ENCODE measurements around the gene RBMS3.

RBMS3 gene

GRCh38 chr3:29919571-29919970 is 638.7 kb downstream of the RBMS3 start:
- DNase-seq (ENCODE audit: low read depth in 1 of 2, low spot score in 1 of 2), result no peak

DNA sequence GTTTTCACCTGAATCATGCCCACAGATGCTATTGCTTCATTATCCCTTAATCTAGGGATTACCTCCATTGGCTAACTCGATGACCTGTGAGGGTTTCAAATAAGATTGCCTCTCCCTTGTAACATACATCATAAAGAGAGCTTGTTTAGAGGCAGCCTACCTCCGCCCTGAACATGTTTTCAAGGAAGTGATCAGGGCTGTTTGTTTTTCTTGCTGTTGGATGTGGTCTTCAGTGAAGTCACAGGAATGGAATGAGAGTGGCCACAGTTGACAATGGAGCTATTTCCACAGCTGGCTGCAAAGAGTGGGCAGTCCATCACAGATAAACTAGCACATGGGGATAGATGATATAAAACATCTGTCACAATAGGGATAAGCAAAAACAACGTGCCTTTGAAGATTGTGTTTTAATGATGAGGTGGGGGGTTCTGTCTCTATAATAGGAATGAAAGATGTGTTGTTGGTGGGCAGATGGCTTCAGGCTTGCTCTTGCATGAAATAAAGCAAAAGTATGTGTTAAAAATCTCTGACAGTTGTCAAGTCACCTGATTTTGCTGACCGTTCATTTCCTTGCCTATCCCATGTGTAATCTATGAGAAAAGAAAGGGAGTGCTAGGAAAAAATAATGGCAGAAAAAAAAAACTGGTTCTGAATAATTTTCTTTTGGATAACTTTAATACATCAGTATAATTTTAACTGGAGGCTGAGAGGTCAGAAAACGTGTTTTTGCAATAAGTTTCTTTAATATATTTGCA is 642.3 kb downstream of the RBMS3 start:
- DNase-seq (ENCODE audit: low read depth in 1 of 2, low spot score in 1 of 2), result no peak

GRCh38 chr3:29924783-29925561 is 644.1 kb downstream of the RBMS3 start:
- DNase-seq (ENCODE audit: low read depth in 1 of 2, low spot score in 1 of 2), result no peak

DNA sequence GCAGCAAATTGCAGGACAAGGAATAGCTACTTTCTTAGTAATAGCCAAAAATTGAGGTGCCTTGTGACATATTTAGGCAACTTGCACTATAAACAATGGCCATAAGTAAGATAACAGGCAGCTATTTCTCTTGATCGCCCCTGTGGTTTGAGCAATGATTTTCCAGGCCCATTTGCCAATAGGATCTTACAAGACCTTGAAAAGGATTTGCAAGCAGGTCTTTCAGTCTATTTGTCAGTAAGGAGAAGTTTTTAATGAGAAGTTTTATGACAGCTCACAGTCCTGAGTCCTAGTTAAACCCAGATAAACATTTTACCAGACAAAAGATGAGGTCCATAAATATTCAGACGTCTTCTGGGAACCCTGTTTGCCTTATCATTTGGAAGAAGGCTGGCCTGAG is 645.5 kb downstream of the RBMS3 start:
- DNase-seq (ENCODE audit: low read depth in 1 of 2, low spot score in 1 of 2), result no peak

DNA sequence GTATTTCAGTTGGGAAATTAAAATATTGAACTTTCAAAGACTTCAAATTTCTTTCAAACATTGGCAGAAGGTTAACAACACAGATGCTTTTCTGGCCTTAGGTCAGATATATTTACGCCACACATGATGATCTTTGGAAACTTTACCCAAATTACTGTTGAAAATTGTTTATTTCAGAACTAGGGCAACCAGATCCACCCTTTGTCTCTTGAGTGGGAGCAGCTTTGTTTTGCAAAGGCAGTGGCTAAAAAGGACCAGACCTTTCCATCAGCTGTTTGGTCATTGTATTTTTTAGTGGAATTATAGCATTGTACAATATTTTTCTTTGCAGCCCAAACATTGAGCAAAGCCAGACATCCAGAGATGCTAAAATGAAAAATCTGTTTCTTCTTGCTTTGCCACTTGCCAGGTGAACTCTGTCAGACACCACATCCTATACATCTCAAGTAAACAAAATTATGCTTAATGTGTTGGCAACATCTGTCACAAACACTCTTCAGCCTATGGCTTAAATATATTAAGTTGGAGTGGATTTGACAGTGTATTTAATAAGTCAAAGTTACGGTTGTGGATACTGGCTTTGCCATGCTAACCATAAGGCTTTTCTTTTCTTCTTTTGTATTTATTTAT is 651.9 kb downstream of the RBMS3 start:
- no peak for DNase-seq (ENCODE audit: low read depth in 1 of 2, low spot score in 1 of 2)

DNA sequence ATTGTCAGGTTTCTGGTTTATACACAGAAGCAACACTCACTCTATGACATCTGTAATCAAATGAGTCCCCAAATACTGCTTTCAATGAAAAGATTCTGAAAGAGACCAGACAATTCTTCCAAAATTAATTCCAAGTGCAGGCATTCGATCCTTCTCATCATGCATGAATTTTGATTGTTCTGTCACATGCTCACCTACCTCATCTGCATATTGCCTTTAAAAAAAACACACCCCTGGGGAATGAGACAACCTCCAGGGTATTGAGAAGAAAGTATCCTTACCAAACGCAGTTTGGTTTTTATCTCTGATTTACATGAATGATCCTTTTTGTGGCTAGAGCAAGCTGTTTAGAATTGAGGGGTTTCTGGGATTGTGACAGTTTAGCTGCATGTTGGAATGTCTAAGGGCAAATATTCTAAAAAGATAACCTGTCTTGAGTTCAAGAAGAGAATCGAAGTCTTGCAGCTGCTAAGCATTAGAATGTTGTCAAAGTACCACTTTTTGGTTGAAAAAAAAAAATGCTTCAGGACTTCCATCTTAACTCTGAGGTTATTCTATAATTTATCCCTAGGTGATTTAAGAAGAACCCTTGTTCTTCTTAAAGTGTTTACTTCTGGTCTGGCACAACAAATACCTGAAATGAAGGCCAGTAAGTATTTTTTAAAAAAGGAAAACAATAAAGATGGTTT is 653.1 kb downstream of the RBMS3 start:
- no peak for DNase-seq (ENCODE audit: low read depth in 1 of 2, low spot score in 1 of 2)

DNA sequence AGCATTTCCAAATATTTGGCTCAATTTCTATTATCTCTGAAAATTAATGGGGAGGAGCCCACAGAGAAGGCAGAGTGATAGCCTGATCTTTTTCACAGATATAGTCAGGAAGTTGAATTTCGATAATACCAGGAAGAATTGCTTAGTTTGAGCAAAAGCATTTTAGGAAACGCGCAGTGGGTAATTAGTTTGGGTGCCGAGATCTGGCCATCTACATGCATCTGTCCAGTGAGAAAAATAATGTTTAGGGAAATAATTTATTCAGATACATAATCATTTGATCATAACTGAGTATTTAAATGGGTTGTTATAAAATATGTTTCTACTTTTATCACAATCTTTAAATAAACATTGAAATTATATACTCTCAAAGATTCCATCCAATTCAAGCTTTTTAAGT is 653.9 kb downstream of the RBMS3 start:
- no peak for DNase-seq (ENCODE audit: low read depth in 1 of 2, low spot score in 1 of 2)

GRCh38 chr3:29936054-29936453 is 655.2 kb downstream of the RBMS3 start:
- no peak for DNase-seq (ENCODE audit: low read depth in 1 of 2, low spot score in 1 of 2)

DNA sequence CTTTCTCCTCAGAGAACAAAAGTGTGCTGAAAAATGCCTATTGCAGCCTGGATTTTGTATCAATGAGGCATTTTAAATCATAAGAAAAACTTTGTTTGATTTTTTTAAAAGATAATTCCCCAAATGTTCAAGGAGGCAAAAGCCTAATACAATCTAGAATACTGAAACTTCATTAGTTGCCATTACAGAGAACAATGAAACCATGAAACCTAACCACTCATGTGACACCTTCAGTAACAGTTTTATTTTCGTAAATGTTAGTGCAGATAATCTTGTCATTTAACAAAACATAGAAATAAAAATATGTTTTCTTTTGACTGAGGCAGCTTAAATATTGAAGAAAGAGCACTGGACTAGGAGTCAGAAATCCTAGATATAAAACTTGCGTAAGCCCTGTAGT is 655.9 kb downstream of the RBMS3 start:
- no peak for DNase-seq (ENCODE audit: low read depth in 1 of 2, low spot score in 1 of 2)

DNA sequence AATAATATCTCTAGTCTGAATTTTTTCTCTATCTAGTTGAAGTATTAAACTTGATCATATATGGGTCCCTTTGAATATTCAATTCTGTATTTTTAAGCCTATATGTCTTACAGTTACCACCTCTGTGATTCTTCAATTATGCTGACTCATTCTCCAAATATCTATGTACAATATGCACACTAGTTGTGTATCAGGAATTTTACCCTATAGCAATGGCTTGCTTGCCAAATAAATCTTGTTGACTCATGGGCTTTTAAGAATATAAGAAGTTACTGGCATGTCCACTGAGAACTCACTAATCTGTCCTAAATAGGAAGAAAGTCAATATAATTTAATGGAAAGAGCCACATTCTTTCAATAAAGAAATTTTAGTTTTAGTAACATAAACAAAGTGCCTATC is 656.3 kb downstream of the RBMS3 start:
- DNase-seq (ENCODE audit: low read depth in 1 of 2, low spot score in 1 of 2), result no peak

- no peak for DNase-seq (ENCODE audit: low read depth in 1 of 2, low spot score in 1 of 2)
Measured at GRCh38 chr3:29940759-29941323, 660.0 kb downstream of the RBMS3 start.

GRCh38 chr3:29942297-29942696 is 661.4 kb downstream of the RBMS3 start:
- no peak for DNase-seq (ENCODE audit: low read depth in 1 of 2, low spot score in 1 of 2)

GRCh38 chr3:29949131-29949530 is 668.3 kb downstream of the RBMS3 start:
- no peak for DNase-seq (ENCODE audit: low read depth in 1 of 2, low spot score in 1 of 2)

DNA sequence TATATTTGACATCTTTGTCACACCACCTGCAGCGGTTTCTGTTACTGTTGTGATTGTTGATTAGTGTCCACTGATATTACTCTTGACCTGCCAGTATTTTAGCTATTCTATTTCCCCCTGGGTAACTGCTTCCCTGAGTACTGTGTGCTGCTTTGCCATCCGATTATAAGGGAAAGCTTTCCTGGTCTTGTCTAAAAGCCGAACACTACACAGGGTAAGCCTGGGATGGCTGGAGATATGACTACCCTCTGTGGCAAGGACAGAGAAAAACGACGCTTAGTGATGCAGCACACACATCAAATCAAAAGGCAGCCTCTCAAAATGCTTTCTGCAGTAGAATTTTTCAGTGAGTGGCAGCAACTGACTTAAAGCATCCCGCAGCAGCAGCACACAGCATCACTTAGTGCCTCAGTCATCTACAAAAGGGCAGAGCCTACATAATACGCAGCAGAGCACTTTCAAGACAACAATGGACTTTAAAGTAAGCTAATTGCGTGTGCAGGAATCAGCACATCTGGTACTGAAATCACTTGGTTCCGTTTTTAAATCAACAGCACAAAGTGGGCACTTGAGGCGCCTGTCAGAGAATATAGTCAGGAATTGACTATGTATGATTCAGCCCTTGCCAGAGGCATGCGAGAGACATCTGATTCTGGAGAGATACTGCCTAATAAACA is 669.2 kb downstream of the RBMS3 start:
- DNase-seq (ENCODE audit: low read depth in 1 of 2, low spot score in 1 of 2), result no peak

- DNase-seq (ENCODE audit: low read depth in 1 of 2, low spot score in 1 of 2), result no peak
Measured at GRCh38 chr3:29952431-29952830, 671.6 kb downstream of the RBMS3 start.

GRCh38 chr3:29955413-29955812 is 674.5 kb downstream of the RBMS3 start:
- DNase-seq (ENCODE audit: low read depth in 1 of 2, low spot score in 1 of 2), result no peak

DNA sequence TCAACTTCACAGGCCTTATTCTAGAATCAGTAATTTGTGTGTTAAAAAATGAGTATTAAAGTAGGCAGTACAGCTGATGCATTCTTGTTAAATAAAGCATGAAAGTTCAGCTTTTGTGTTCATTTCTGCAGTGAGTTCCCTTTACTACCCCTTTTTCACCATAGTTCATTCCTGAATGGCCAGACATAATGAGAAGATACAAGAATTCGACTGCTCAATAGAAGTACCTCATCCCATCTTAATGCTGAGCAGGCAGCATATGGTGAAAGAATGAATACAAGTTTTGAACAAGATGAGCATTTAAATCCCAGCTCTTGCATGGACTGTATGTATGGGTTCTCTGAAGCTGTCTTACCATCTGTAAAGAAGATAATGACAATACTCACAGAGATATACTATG is 677.9 kb downstream of the RBMS3 start:
- DNase-seq (ENCODE audit: low read depth in 1 of 2, low spot score in 1 of 2), result no peak

DNA sequence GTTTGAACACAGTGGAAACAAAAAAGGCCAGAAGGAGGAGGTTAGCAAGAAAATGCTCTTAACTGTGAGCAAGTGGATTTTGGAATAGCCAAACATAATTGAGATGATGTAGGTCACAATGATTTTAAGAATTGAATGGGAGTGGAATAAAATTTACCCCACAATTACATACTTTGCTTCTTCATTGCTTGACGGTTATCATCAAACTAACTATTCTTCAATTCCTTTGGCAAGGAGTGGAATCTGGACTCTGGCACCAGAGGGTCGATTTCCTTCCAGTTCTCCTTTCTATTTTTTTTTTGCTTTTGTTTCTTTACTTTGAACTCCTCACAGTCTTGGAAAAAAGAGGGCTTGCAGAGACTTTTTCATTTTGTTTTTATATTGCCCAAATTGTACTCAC is 691.0 kb downstream of the RBMS3 start:
- no peak for DNase-seq (ENCODE audit: low read depth in 1 of 2, low spot score in 1 of 2)

GRCh38 chr3:29972320-29972993 is 691.6 kb downstream of the RBMS3 start:
- DNase-seq (ENCODE audit: low read depth in 1 of 2, low spot score in 1 of 2), result no peak

GRCh38 chr3:29973763-29974162 is 692.9 kb downstream of the RBMS3 start:
- DNase-seq (ENCODE audit: low read depth in 1 of 2, low spot score in 1 of 2), result no peak

All from activated T-helper 1 cell treated with anti-CD3 and anti-CD28 coated beads, Interleukin-2, amount 50 U/mL, for 16 hours (primary cell).